ENCODE data around the gene RALGPS2.

- no peak for TF ChIP-seq POLR2A (IDR thresholded peaks at IDR 0.05)
- TF ChIP-seq POLR2AphosphoS5 (IDR thresholded peaks at IDR 0.05): no peak
- TF ChIP-seq CTCF (IDR thresholded peaks at IDR 0.05): no peak
- TF ChIP-seq EP300 (IDR thresholded peaks at IDR 0.05): no peak
These were observed 121.3 kb downstream of the RALGPS2 start for GRCh38 chr1:178846306-178846705.
